G401.6 (cell line): ENCODE results near the gene NDUFA7.

Experiments
- FAIRE-seq: peaks from 2 replicates; lab custom pipeline; 2012; peaks lifted over from hg19 to GRCh38; lab: Jason Lieb, UNC

The NDUFA7 gene

GRCh38 chr19:8262431-8262830 is 58.7 kb downstream of the NDUFA7 start:
- FAIRE-seq = no peak

DNA sequence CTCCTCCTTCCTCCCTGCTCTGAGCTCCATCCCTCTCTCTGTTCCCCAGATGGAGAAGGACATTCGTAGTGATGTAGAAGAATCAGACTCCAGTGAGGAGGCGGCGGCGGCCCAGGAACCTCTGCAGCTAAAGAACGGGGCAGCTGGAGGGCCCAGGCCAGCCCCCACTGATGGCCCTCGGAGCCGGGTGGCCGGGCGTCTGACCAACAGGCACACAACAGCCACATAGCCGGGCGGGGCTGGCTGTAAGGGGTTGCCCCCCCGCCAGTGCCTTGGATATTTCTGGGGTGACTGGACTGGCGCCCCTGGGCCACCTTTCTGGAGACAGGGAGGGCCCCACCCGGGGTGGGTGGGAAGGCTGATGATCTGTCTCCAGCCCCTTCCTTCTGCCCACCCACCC is 59.3 kb downstream of the NDUFA7 start:
- FAIRE-seq = no peak

- no peak for FAIRE-seq
These were observed 59.8 kb downstream of the NDUFA7 start for GRCh38 chr19:8261347-8261746.
